G401 (cell line): ENCODE data around the gene UNKL. TPM values are rescaled to one million over a fixed set of nuclear protein-coding genes. Genes with fewer than 3 reads are reported as not detected.

Experiments
- DNase-seq: peaks from one replicate; pipeline ENCODE4 v3.0.0-alpha.2; 2015; ENCODE audit warnings: low spot score
- in situ Hi-C: cut with HindIII; loops from 2 replicates; pipeline ENCODE4 v1.10.0; 2016; ENCODE audit warnings: low sequenced_read_pairs, mixed read lengths
- total RNA-seq: library from RNA; depleted of rRNA; stranded (reverse); fragments of >200 nt; shearing (Covaris generic); gene quantifications from 2 replicates; pipeline ENCODE4 v1.2.3, GENCODE V29; 2014; rRNA removed

UNKL gene
- total RNA-seq, 1 experiment from 2014 or later: 11.1 TPM

DNA sequence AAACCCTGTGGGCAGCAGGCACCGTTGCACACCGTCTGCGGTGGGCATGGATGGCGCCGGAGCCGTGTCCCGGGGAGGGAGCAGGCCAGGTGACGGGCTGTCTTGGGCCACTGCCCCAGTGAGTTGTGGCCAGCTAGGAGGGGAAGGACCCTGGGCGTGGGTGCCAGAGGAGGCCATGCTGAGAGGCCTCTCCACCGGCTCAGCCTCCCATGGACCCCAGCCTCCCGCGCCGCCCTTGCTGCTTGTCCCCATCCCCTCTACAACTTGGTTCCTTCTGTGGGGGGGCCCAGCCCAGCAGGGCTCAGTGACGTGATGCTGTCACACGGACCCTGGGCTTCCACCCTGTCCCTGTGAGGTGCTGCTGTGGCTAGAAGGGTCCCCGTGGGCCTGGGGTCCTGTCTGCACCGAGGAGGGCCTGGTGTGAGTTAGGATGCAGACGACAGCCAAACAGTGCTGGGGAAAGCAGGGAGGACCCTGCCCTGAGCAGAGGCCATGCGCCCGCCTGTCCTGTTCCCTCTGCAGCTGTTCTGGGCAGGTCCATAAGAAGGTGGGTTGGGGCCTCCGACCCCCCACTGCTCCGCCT lies 93.8 kb downstream of the UNKL start:
- DNase-seq: no peak
- in situ Hi-C loops: no loop called here

DNA sequence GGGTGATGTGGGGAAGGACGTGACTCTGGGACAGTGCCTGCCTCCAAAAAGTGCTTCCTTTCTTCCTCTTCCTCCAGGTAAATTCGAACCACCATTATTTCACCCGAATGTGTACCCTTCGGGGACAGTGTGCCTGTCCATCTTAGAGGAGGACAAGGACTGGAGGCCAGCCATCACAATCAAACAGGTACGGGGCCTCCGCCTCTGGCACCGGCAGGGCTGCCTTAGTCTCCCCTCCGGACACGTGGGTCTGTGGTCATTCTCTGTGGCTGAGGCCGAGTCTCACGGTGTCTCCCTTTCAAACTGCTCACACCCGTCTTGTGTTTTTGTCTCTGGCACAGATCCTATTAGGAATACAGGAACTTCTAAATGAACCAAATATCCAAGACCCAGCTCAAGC lies 94.4 kb downstream of the UNKL start:
- DNase-seq: no peak
- in situ Hi-C loops: no loop called here

DNA sequence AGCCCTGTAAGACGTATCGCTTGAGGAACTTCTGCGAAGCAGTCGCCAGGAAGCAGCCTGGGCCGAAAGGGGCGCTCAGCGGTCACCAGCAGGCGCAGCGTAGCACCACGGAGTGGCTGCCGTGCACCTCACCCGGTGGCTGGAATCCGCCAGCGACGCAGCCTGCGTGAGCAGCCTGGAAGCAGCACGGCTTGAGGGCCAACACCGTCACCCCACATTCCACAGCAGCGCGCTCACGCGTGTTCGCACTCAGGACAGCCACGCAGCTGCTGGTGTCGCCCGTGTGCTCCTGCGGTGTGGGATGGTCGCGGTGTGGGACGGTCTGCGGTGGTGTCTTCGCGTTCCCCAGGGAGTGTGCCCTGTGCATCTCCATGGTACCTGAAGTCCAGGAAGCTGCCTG lies 95.5 kb downstream of the UNKL start:
- no peak for DNase-seq
- in situ Hi-C loops: no loop called here

DNA sequence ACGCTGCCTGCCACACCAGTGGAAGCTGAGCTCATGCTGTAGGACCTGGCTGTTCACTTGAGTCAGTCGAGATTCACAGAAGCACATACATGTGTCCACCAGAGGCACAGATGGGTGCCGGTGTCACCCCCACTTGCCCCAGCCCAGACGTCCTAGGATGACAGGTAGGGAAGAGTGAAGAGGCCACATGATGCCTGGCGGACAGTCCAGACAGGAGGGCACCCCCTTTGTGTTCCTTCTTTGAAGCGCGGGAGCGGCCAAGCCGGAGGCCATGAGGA lies 96.3 kb downstream of the UNKL start:
- in situ Hi-C loops: no loop called here
- DNase-seq: no peak

DNA sequence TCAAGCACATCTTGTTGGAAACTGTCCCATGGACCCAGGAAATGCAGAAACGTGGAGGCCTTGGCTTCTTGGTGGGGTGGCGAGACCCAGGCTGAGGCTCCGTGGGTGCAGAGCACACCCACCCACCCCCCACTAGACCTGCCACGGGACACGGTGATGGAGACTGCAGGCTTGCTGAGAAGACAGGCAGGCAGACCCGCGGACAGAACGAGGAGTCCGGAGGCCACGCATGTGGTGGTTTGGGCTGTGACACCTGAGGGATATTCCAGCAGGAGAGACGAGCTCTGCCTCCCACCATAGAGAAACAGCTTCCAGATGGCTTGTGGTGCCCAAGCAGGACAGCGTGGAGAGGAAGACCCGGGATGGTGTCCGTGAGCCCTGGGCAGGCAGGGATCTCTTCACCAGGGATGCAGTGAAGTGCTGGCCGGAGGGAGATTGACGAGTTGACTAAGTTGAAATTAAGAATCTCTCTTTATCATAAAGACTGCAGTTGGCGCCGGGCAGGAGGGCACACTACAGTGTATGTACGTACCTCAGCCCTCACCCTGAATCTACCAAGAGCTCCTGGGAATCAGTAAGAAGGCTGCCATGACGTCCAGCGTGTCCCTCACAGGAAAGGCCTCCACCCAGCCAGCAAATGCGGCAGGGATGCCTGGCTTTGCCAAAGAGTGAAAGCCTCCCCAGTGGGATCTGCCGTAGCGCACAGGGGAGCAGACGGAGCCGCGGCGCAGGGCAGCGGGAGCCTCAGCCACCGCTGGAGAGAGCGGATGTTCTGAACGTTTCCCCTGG lies 96.8 kb downstream of the UNKL start:
- DNase-seq: no peak
- in situ Hi-C loops: no loop called here

DNA sequence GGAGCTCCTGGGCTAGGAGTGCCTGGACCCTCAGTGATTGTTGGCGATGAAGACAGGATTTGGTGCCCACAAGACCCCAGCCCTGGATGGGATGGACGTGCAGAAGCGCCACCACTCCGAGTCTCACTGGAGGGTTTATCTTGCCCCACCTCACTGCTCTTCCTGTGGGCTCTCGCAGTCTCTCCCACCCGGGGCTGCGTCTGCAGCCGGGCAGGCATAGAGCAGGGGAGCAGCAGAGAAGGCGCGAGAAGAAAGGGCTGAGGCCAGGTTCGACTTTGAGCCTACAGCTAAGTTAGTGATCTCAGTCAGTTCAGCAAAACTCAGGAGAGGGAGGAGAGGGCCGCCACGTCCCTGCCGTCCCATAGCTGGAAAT lies 98.5 kb downstream of the UNKL start:
- no peak for DNase-seq
- in situ Hi-C loops: no loop called here

DNA sequence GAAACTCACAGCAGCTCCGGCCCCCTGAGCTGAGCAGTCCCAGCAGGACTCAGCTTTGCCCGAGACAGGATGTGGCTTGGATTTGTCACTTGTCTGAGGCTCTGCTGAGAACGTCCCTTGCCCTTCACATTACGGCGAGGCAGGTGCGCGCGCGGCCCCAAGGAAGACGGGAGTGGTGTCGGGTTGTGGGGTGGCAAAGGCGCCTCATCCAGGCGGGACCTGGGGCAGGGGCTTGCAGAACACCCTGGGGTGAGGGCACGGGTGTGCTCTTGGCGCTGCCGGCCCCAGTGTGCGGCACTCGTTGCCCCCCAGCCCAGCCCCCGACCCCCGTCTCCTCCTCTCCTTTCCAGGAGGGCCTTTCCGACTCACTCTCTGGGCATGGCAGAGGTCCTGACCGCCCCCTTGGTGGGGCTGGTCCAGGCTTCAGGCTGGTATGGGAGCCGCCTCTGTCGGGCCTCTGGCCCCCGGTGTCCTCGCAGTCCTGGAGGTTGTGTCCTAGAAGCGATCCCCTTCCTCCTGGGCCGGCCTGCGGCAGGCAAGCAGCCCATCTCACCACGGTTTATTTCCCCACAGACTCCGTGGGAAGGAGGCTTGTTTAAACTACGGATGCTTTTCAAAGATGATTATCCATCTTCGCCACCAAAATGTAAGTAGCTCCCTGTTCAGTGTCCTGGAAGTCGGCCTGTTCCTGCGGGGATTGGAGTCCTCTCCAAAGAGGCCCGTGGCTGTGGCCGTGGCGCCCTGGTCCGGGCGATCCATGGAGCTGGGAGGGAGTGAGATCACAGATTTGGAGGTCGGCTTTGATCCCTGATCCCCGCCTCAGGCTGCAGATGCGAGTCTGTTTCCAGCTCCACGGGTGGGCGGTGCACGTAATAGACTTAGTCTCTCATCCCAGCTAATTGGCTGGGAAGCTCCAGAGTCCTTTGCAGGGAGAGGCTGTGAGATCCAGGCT lies 99.1 kb downstream of the UNKL start:
- DNase-seq: no peak
- in situ Hi-C loops: no loop called here

DNA sequence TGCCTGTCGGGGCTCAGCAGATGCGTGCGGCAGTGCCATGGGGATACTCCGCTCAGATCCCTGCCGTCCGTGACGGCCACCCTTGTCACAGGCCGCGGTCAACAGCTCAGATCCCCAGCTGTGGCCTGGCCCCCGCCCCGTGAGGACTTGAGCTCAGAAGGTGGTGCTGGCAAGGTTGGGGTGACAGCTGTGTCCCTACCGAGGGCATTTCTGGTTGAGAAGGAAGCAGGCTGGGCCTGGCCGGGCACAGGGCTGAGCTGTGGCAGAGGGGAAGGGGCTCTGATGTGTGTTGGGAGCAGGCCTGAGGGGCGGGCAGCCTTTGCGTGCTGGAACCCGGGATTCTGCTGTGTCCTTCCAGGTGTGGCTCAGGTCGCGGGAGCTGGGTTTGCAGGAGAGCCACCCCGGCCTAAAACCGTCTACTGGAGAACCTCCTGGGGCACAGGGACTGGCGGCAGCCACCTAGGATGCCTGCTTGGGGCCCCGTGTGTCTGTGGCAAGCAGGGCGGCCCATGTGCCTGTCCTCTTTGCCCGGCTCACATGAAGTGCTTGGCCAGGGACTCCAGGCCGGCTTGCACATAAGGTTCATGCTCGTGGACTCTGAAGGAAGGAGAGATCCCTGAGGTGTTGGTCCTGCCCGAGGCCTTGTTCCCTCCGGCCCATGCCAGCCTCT lies 100.0 kb downstream of the UNKL start:
- DNase-seq: no peak
- in situ Hi-C loops: no loop called here

DNA sequence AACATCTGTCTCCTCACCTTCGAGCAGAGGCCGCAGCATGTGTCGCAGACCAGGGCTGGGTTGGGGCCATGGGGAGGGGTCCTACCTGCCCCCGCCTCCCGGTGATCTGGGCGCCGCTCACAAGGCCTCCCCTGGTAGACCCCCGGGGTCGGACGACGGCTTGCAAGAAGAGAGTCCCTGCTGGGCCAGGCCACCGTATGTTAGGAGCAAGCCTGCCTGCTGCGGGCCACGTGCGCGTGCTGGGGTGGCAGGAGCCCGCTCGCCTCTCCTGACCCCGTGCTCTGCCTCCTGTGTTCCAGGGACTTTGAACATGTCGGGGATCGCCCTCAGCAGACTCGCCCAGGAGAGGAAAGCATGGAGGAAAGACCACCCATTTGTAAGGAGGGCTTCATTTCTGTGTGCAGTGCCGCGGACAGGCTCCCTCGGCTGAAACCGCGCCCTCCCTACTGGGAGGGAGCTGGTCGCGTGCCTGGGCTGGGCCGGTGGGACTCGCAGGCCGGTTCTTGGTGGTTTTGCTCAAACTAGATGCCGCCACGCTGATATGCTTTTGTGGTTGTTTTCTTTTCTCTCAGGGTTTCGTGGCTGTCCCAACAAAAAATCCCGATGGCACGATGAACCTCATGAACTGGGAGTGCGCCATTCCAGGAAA lies 100.7 kb downstream of the UNKL start:
- no peak for DNase-seq
- in situ Hi-C loops: no loop called here

Other genes starting within 250 kb of the UNKL start
- gene TPSG1, start 189.4 kb downstream of the UNKL start, total RNA-seq: not detected in 2 replicates
- gene TPSB2, start 184.5 kb downstream of the UNKL start, total RNA-seq: not detected in 2 replicates
- gene TPSAB1, start 174.0 kb downstream of the UNKL start, total RNA-seq: not detected in 2 replicates
- gene TPSD1, start 158.6 kb downstream of the UNKL start, total RNA-seq: not detected in 2 replicates
- 120 and 144 TPM in 2 replicates for gene UBE2I, start 105.1 kb downstream of the UNKL start, total RNA-seq
- 0.25 and 2.0 TPM in 2 replicates for gene BAIAP3, start 81.1 kb downstream of the UNKL start, total RNA-seq
- 88.1 and 96.8 TPM in 2 replicates for gene TSR3, start 62.8 kb downstream of the UNKL start, total RNA-seq
- 48.6 and 51.1 TPM in 2 replicates for gene GNPTG, start 62.8 kb downstream of the UNKL start, total RNA-seq
- 40.5 and 46.6 TPM in 2 replicates for gene UQCC4, start 6.0 kb upstream of the UNKL start, total RNA-seq
- gene PERCC1, start 16.4 kb upstream of the UNKL start, total RNA-seq: not detected in 2 replicates
- gene CCDC154, start 29.9 kb upstream of the UNKL start, total RNA-seq: 0.75 TPM in 1 of 2 replicates, not detected in the other
- gene CLCN7, start 60.3 kb upstream of the UNKL start, total RNA-seq: 195 and 203 TPM in 2 replicates
- 0.61 TPM in 1 of 2 replicates, not detected in the other for gene PTX4, start 74.2 kb upstream of the UNKL start, total RNA-seq
- 86.9 and 97.8 TPM in 2 replicates for gene TELO2, start 78.7 kb upstream of the UNKL start, total RNA-seq
- not detected in 2 replicates for gene TMEM204, start 119.0 kb upstream of the UNKL start, total RNA-seq
- 30.5 and 37.3 TPM in 2 replicates for gene IFT140, start 197.4 kb upstream of the UNKL start, total RNA-seq
- 4.5 and 7.6 TPM in 2 replicates for gene CRAMP1, start 197.7 kb upstream of the UNKL start, total RNA-seq